Suppressor macrophage treated with lipopolysaccharide for 1 hour (primary cell): Measurements from ENCODE around the gene SLC16A10.
"Not testable (repeated sequence)": the region's sequence is repeated elsewhere in the genome, so short reads cannot be mapped to it uniquely, and the experiment has no call there.

Experiments
- DNase-seq, 3 donors: peaks; one replicate each; pipeline ENCODE4 v3.0.0-alpha.2; 2020 to 2022

SLC16A10 gene

GRCh38 chr6:111187874-111188273 is 100.6 kb downstream of the SLC16A10 start:
- DNase-seq: no peak

- not testable (repeated sequence) for DNase-seq
Observed at GRCh38 chr6:111189666-111190210, 102.4 kb downstream of the SLC16A10 start.

- DNase-seq: no peak
Observed at GRCh38 chr6:111190637-111191036, 103.3 kb downstream of the SLC16A10 start.

GRCh38 chr6:111191136-111191535 is 103.8 kb downstream of the SLC16A10 start:
- DNase-seq: not testable (repeated sequence)

- peak in 2 of 3 donors; percentile 17 to 37 for DNase-seq
Observed at GRCh38 chr6:111192911-111193555, 105.7 kb downstream of the SLC16A10 start.

GRCh38 chr6:111195656-111196055 is 108.4 kb downstream of the SLC16A10 start:
- no peak for DNase-seq

- no peak for DNase-seq
Observed at GRCh38 chr6:111198841-111199240, 111.5 kb downstream of the SLC16A10 start.

- DNase-seq: no peak
Observed at GRCh38 chr6:111199935-111200334, 112.6 kb downstream of the SLC16A10 start.

- no peak for DNase-seq
Observed at GRCh38 chr6:111200350-111201243, 113.3 kb downstream of the SLC16A10 start.

- no peak for DNase-seq
Observed at GRCh38 chr6:111201244-111201554, 113.9 kb downstream of the SLC16A10 start.

- no peak for DNase-seq
Observed at GRCh38 chr6:111201764-111202163, 114.5 kb downstream of the SLC16A10 start.

GRCh38 chr6:111203539-111203938 is 116.2 kb downstream of the SLC16A10 start:
- DNase-seq: not testable (repeated sequence)

- no peak for DNase-seq
Observed at GRCh38 chr6:111204305-111204704, 117.0 kb downstream of the SLC16A10 start.

GRCh38 chr6:111204881-111205280 is 117.6 kb downstream of the SLC16A10 start:
- DNase-seq: no peak

GRCh38 chr6:111205502-111205901 is 118.2 kb downstream of the SLC16A10 start:
- no peak for DNase-seq

- DNase-seq: no peak
Observed at GRCh38 chr6:111207141-111207858, 120.0 kb downstream of the SLC16A10 start.

- DNase-seq: no peak
Observed at GRCh38 chr6:111208933-111209332, 121.6 kb downstream of the SLC16A10 start.

- DNase-seq: peak; percentile 74 to 89 (median 86)
Observed at GRCh38 chr6:111210194-111210728, 123.0 kb downstream of the SLC16A10 start.

- no peak for DNase-seq
Observed at GRCh38 chr6:111211411-111212030, 124.2 kb downstream of the SLC16A10 start.

GRCh38 chr6:111212625-111213024 is 125.3 kb downstream of the SLC16A10 start:
- DNase-seq: no peak

- no peak for DNase-seq
Observed at GRCh38 chr6:111215131-111215530, 127.8 kb downstream of the SLC16A10 start.

GRCh38 chr6:111219785-111220184 is 132.5 kb downstream of the SLC16A10 start:
- no peak for DNase-seq
